Activated naive CD4-positive, alpha-beta T cell treated with anti-CD3 and anti-CD28 coated beads, Interleukin-2, amount 50 U/mL, for 16 hours (primary cell): ENCODE data around the gene CRYAA.
"Not testable (repeated sequence)": the region's sequence is repeated elsewhere in the genome, so short reads cannot be mapped to it uniquely, and the experiment has no call there.

Experiments used
- DNase-seq: peaks from one replicate; pipeline ENCODE4 v3.0.0-alpha.2; 2020

Gene CRYAA, protein sequence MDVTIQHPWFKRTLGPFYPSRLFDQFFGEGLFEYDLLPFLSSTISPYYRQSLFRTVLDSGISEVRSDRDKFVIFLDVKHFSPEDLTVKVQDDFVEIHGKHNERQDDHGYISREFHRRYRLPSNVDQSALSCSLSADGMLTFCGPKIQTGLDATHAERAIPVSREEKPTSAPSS

GRCh38 chr21:43168708-43169107 lies at the start of gene CRYAA:
TSS of gene CRYAA (plus strand) at chr21:43169008. CDS start at chr21:43169100, 92 bp downstream.
- DNase-seq: not testable (repeated sequence)

- not testable (repeated sequence) for DNase-seq
These were observed 38.7 kb upstream of the CRYAA start for GRCh38 chr21:43130094-43130493.

DNA sequence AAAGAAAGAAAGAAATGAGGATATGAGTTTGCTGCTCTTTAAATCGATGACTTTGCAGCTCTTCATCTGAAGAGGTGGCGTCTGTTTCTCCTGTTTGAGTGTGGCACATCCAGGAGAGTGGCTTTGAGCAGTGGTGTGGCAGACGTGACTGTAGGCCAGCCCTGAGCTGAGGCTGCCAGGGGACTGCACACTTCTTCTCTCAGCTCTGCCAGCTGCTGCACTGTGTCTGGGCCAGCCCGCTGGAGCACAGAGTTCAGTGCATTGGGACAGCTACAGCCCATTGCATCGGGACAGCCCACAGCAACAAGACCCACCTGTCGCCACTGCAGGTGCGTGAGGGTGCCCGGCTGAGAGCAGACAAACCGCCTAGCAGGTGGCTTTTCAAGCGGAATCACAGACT lies 34.3 kb upstream of the CRYAA start:
- not testable (repeated sequence) for DNase-seq

DNA sequence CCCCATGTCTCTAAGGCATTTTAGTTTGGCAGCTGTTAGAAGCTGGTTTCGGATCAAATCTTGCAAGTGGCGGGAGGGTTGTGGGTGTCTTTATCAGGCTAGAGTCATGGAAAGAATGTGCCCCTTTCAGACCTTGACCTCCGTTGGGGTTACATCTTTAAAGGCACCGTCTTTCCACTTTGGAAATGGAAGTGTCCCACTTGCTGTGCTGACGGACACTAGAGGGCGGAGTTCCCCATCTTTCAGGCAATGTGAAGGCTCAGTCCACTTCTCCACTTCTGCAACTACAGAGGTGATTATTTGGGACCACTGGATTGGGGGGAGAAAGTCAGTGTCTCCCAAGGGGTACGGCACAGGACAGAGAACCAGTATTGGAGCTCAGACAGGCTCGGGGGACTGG lies 29.9 kb upstream of the CRYAA start:
- not testable (repeated sequence) for DNase-seq

DNA sequence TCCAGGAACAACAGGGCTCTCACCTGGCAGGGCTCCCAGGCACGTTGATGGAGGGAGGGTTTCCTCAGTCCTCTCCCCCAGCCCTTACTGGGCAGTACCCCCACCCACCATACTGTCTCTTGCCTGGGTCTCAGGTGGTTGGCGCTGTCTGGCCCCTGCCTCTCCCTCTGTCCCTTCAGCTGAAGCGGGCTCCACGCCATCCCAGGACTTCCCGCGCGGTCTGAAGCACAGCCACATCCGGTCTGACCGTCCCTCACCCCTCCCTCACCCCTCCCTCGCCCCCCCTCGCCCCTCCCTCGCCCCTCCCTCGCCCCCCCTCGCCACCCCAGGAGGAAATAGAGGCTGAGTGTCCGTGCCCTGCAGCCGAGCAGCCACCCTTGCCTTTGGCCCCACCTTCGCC lies 27.4 kb upstream of the CRYAA start:
- not testable (repeated sequence) for DNase-seq

GRCh38 chr21:43146637-43147036 lies 22.2 kb upstream of the CRYAA start:
- DNase-seq: not testable (repeated sequence)

GRCh38 chr21:43147999-43148398 lies 20.8 kb upstream of the CRYAA start:
- not testable (repeated sequence) for DNase-seq

DNA sequence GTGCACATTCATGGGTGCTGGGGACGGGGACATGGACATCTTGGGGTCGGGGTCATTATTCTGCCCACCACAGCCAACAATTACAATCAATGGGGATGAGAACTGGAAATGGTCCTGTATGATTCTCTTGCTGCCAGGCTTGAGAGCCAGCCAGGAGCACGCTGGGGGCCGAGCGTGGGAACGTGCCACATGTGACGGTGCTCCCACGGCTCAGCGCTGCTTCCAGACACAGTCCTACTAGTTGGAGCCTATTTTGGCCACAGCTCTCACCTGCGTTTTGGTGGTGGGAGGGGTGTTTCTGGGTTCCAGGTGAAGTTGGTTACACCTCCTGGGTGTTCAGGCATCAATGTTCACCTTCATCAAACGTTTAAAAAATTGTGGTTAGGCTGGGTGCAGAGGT lies 19.5 kb upstream of the CRYAA start:
- not testable (repeated sequence) for DNase-seq

DNA sequence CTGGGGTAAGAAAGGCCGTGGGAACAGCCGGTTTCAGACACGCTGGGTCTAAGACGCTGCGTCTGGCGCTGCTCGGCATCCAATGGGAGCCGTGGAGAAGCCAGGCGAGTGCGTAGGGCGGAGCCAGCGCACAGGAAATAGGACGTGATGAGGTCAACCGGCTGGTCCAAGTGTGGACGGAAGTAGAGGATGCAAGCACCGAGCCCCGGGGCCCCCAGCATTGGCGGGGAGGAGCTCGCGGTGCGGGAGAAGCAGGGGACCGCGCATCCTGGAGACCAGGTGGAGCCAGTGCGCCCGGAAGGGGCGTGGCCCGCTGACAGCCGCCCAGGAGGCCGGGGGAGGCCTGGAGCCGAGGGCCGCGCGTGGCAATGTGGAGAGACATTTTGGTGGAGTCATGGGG lies 15.2 kb upstream of the CRYAA start:
- not testable (repeated sequence) for DNase-seq

DNA sequence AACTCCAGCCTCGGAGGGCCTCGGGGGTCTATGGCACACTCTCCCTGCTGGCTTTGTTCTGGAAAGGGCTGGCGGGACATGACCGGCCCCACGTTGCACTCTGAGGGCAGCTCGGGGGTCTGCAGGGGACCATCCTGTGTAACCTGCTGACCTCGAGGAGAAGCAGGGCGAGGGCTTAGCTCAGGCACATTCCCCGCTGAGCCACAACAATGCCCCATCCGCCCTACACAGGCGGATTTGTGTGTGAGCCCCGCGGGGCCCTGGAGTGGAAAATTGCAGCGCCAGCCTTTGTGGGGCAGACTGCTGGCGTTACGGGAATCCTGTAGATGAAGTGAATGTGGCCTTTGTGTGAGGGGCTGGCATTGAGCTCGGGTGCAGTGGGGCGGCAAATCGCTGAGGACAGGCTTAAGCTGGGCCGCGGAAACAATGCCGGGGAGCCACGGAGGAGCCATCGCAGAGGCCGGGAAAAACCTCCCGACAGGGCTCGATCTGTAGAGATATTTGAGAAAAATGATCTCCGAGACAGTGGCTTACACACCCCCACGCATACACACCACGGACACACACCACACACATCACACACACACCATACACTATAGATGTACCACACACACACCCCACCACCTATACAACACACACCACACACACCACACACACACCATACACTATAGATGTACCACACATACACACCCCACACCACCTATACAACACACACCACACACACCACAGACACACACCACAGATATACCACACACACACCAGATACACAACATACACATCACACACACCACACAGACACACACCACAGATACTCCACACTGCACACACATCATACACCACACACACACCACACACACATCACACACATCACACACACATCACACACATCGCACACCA lies 9.3 kb upstream of the CRYAA start:
- DNase-seq: not testable (repeated sequence)

DNA sequence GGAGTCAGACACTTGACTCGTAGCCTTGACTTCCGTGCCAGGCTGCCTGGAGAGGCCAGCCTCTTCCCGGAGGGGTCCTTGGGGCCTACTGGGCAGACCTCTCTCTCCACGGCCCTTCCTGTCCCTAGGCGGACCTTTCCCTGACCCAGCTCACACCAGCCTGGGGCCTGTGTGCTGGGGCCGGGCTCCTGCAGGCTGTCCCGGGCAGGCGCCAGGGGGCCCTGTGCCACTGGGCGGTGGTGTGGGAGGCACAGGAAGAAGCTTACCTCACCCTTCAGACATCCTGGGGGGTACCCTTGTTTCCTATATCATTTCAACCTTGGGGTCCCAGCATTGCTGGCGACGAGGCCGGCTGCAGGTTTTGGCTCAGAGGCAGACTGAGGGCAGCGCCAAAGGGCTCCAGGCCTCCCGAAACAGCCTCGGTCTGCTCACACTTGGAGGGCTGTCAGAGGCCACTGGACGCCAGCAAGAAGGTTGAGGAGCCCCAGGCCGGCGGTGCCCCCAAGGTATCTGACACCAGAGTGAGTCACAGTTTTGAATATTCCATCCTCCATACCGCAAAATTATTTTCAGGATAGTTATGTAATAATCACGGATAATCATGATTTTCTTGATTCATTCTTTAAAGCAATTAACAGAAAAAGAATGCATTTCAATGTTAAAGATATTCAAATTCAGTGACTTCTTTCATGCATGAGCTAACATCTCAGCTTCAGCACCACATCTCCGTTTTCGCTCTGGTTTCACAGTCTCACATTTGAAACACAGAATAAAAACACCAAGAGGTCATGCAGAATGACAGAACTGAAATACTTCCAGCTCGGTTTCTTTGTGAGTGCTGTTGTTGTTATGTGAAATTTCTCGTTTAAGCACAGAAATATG lies 6.7 kb upstream of the CRYAA start:
- DNase-seq: not testable (repeated sequence)

GRCh38 chr21:43162708-43163205 lies 6.1 kb upstream of the CRYAA start:
- DNase-seq: not testable (repeated sequence)

DNA sequence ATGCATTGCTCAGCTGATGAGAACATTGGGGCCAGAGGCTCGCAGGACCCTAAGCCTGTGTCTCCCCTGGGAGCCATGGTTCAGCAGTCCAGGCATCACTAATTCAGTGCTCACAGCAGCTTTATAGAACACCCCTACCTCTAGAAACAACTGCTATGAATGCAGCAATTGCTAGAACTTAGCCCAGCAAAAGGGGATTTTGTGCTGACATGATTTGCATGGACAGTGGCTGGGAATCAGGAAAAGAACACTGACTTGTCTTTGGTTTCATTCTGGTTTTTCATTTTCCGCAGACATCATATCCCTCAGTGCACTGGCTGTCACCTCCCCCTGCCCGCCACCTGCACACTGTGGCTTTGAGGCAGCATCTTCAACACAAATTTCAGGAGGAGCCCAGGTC lies 4.0 kb upstream of the CRYAA start:
- DNase-seq: not testable (repeated sequence)

DNA sequence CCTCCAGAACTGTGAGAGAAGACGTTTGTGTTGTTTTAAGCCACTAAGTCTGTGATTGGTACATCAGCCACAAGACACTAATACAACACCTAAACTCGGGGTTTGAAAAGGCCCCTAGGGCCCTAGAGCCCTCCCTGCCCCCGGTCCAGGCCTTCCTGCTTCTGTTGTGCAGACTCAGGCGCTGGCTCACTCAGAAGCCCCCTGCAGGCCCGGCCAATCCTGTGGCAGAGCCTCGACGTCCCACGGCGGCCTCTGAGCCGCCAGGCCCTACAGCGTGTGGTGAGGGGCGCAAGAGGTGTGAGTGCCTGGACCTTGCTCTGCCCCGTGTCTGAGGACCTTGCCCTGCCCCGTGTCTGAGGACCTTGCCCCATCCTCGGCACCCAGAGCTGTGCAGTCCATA lies 3.1 kb upstream of the CRYAA start:
- not testable (repeated sequence) for DNase-seq

- not testable (repeated sequence) for DNase-seq
These were observed 550 bp downstream of the CRYAA start for GRCh38 chr21:43169230-43169886.

DNA sequence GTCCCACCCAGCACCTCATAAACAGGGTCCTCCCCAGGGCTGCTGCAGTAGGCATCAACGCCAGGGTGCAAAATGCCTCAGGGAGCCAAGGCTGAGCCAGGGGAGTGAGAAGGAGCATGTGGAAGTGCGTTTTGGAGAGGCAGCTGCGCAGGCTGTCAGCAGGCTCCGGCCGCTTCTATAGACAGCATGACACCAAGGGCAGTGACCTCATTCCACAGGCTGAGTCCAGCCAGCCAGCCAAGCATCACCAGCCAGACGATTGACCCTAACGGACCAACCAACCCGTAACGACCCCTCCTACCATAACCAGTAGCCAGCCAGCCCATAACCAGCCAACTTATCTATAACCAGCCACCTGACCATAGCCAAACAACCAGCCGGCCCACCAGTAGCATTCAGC lies 1.1 kb downstream of the CRYAA start:
- not testable (repeated sequence) for DNase-seq

DNA sequence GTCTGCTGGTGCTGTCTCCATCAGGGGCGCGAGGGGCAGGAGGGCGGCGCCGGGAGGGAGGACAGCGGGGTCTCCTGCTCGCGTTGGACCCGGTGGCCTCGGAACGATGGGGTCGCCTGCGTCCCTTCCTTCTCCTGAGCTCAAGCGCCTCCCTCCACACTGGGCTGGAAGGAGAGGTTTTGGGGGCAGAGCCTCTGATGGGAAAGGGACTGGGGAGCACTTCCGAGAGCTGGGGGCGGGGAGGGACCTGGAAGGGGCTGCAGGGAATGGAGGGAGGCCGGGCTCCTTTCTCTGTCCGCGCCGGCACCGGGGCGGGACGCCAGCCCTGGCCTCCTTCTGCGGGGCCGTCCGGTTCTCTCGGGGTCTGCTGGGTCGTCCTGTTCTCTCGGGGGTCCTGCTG lies 4.0 kb downstream of the CRYAA start:
- DNase-seq: not testable (repeated sequence)

GRCh38 chr21:43173438-43173837 lies 4.6 kb downstream of the CRYAA start:
- DNase-seq: not testable (repeated sequence)

- not testable (repeated sequence) for DNase-seq
These were observed 5.1 kb downstream of the CRYAA start for GRCh38 chr21:43173930-43174329.

- not testable (repeated sequence) for DNase-seq
These were observed 6.2 kb downstream of the CRYAA start for GRCh38 chr21:43174998-43175397.

GRCh38 chr21:43176621-43177020 lies 7.8 kb downstream of the CRYAA start:
- not testable (repeated sequence) for DNase-seq
